ENCODE results near the gene SLC39A1. TPM values are rescaled to one million over a fixed set of nuclear protein-coding genes. Genes with fewer than 3 reads are reported as not detected.
A peak's percentile ranks its signal among the peaks of the same experiment; 100 is the strongest.

Gene SLC39A1
- total and polyA plus RNA-seq, 9 of the 15 experiments (the other 6 are each of a cell fraction or from before 2014, with no cell fraction given): 9.9 to 81.1 (median 62.7) TPM

DNA sequence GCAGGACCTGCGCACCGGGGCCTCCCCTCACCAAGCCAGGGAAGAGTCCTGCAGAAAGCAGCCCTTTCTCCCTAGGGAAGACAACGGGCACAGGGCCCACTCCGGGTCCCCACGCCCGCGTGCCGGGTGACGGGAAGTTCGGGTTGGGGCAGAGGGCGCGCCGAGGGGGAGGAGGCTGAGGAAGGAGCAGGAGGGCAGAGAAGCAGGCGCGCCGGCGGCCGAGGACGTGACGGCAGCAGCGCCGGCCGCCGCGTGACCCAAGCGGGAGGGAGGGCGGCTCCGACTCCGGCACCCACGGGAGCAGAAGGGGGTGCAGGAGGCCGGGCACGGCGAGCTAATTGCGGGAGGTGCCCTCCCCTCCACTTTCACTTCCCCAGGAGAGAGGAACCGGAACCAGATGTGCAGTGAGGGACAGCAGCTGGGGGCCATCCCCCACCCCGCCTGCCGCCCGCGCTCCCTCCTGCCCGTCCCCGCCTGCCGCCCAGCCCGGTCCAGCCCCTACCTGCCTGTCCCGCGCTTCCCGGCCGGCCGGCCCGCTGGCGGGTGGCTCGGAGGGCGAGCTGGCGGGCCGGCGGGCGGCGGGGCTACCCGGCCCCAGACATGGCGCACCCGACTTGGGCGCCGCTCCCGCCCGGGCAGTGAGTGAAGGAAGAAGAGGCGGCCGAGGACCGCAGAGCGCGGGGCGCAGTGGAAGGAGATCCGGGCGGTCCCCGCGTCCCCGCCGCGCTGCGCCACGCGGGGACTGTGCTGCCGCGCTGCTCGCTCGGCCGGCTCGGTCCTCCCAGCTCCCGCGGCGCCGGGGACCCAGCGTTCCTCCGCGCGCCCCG lies 17.3 kb downstream of the SLC39A1 start (continued):
- TF ChIP-seq CBX5 (IDR thresholded peaks at IDR 0.05; ENCODE audit: borderline replicate concordance, low read depth) (no peak), PHF8 (IDR thresholded peaks at IDR 0.05; ENCODE audit: borderline replicate concordance, low read length) (peak; percentile 62; the same call in 1 of the 2 replicates), KAT8 (IDR thresholded peaks at IDR 0.05; ENCODE audit: low read depth) (no peak), TCF3 (CRISPR knock-in tag; IDR thresholded peaks at IDR 0.05) (no peak), DIDO1 (tag; IDR thresholded peaks at IDR 0.05; ENCODE audit: low read depth) (no peak), ZNF398 (CRISPR knock-in tag; IDR thresholded peaks at IDR 0.05) (no peak), NEUROD1 (IDR thresholded peaks at IDR 0.05; ENCODE audit: borderline replicate concordance, low read depth, low read length, partially characterized antibody) (no peak), RBM14 (IDR thresholded peaks at IDR 0.05; ENCODE audit: borderline replicate concordance, insufficient read depth, low read depth, low read length) (0 out of 2 replicates have a peak, but pooled peaks have one; percentile 75), CXXC5 (CRISPR knock-in tag; IDR thresholded peaks at IDR 0.05) (no peak; the same call in 1 of the 2 replicates), ARNT (IDR thresholded peaks at IDR 0.05) (no peak), ZNF589 (CRISPR knock-in tag; IDR thresholded peaks at IDR 0.05; ENCODE audit: low read depth) (peak; percentile 67; the same call in 1 of the 2 replicates), NR2C1 (IDR thresholded peaks at IDR 0.05) (no peak), NR2C1 (tag; IDR thresholded peaks at IDR 0.05) (0 out of 2 replicates have a peak, but pooled peaks have one; percentile 26), RBM17 (IDR thresholded peaks at IDR 0.05; ENCODE audit: borderline replicate concordance, low read depth, low read length) (no peak), MAX (CRISPR knock-in tag; IDR thresholded peaks at IDR 0.05) (peak; percentile 57)
- TF ChIP-seq, protein P1, sequence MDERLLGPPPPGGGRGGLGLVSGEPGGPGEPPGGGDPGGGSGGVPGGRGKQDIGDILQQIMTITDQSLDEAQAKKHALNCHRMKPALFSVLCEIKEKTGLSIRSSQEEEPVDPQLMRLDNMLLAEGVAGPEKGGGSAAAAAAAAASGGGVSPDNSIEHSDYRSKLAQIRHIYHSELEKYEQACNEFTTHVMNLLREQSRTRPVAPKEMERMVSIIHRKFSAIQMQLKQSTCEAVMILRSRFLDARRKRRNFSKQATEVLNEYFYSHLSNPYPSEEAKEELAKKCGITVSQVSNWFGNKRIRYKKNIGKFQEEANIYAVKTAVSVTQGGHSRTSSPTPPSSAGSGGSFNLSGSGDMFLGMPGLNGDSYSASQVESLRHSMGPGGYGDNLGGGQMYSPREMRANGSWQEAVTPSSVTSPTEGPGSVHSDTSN (CRISPR knock-in tag; IDR thresholded peaks at IDR 0.05; ENCODE audit: low read depth): no peak
- TF ChIP-seq, protein P1 (tag; conservative IDR thresholded peaks at IDR 0.05; ENCODE audit: low read depth): no peak
- TF ChIP-seq, protein P2, sequence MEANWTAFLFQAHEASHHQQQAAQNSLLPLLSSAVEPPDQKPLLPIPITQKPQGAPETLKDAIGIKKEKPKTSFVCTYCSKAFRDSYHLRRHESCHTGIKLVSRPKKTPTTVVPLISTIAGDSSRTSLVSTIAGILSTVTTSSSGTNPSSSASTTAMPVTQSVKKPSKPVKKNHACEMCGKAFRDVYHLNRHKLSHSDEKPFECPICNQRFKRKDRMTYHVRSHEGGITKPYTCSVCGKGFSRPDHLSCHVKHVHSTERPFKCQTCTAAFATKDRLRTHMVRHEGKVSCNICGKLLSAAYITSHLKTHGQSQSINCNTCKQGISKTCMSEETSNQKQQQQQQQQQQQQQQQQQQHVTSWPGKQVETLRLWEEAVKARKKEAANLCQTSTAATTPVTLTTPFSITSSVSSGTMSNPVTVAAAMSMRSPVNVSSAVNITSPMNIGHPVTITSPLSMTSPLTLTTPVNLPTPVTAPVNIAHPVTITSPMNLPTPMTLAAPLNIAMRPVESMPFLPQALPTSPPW (CRISPR knock-in tag; IDR thresholded peaks at IDR 0.05): peak; percentile 87
